NK-92 (cell line): ENCODE results near the gene DTWD2.
"Not testable (repeated sequence)": the region's sequence is repeated elsewhere in the genome, so short reads cannot be mapped to it uniquely, and the experiment has no call there.

Experiments
- DNase-seq: peaks from one replicate; lab custom pipeline; 2025; ENCODE audit not compliant: unreplicated experiment; lab: John Stamatoyannopoulos, UW

DTWD2 gene

GRCh38 chr5:118952992-118953651 lies 35.2 kb downstream of the DTWD2 start:
- no peak for DNase-seq

- not testable (repeated sequence) for DNase-seq
Measured at GRCh38 chr5:118952306-118952705, 36.0 kb downstream of the DTWD2 start.

GRCh38 chr5:118950354-118950753 lies 38.0 kb downstream of the DTWD2 start:
- not testable (repeated sequence) for DNase-seq

GRCh38 chr5:118946138-118946800 lies 42.1 kb downstream of the DTWD2 start:
- DNase-seq: no peak

- DNase-seq: no peak
Measured at GRCh38 chr5:118937393-118938061, 50.8 kb downstream of the DTWD2 start.

- no peak for DNase-seq
Measured at GRCh38 chr5:118933703-118934102, 54.6 kb downstream of the DTWD2 start.

- DNase-seq: no peak
Measured at GRCh38 chr5:118931564-118931963, 56.8 kb downstream of the DTWD2 start.

- no peak for DNase-seq
Measured at GRCh38 chr5:118924006-118924389, 64.3 kb downstream of the DTWD2 start.

- no peak for DNase-seq
Measured at GRCh38 chr5:118923295-118924005, 64.9 kb downstream of the DTWD2 start.

GRCh38 chr5:118921866-118922265 lies 66.5 kb downstream of the DTWD2 start:
- no peak for DNase-seq

GRCh38 chr5:118919016-118919415 lies 69.3 kb downstream of the DTWD2 start:
- no peak for DNase-seq

GRCh38 chr5:118918232-118918631 lies 70.1 kb downstream of the DTWD2 start:
- DNase-seq: no peak

GRCh38 chr5:118907536-118907935 lies 80.8 kb downstream of the DTWD2 start:
- DNase-seq: not testable (repeated sequence)

GRCh38 chr5:118906947-118907346 lies 81.4 kb downstream of the DTWD2 start:
- DNase-seq: no peak

GRCh38 chr5:118905196-118905595 lies 83.2 kb downstream of the DTWD2 start:
- no peak for DNase-seq

GRCh38 chr5:118902656-118903438 lies 85.5 kb downstream of the DTWD2 start:
- DNase-seq: no peak

GRCh38 chr5:118894709-118895108 lies 93.6 kb downstream of the DTWD2 start:
- no peak for DNase-seq

- no peak for DNase-seq
Measured at GRCh38 chr5:118891252-118891651, 97.1 kb downstream of the DTWD2 start.

GRCh38 chr5:118889165-118889564 lies 99.2 kb downstream of the DTWD2 start:
- DNase-seq: no peak

GRCh38 chr5:118888556-118888955 lies 99.8 kb downstream of the DTWD2 start:
- DNase-seq: no peak

GRCh38 chr5:118883362-118883761 lies 105.0 kb downstream of the DTWD2 start:
- no peak for DNase-seq
